OCI-LY3 (cell line): ENCODE data around the gene IGDCC3.

Experiments
- H2AFZ ChIP-seq: fragments of 200-600, 300-600 bp; shearing (Covaris generic); 2 replicates; pipeline ENCODE4 v1.6.0; 2014; ENCODE audit warnings: antibody characterized with exemption, low read depth, low read length
- H3K27ac ChIP-seq: fragments of 200-600, 300-600 bp; sonication (generic); 2 replicates; pipeline ENCODE4 v1.5.1; 2014; ENCODE audit warnings: mild to moderate bottlenecking, low read length, moderate library complexity, mixed read lengths
- H3K27me3 ChIP-seq: fragments of 200-600, 300-600 bp; sonication (generic); 2 replicates; pipeline ENCODE4 v1.6.1; 2014; ENCODE audit warnings: low read depth, low read length, mixed read lengths
- H3K36me3 ChIP-seq: fragments of 200-600, 300-600 bp; sonication (generic); replicated peaks from 2 replicates; pipeline ENCODE3; 2014; ENCODE audit warnings: low read depth, low read length, mixed read lengths
- H3K4me1 ChIP-seq: fragments of 300-600, 200-600 bp; sonication (generic); 2 replicates; pipeline ENCODE4 v1.6.1; 2014; ENCODE audit warnings: low read length, mixed read lengths
- H3K4me2 ChIP-seq: fragments of 200-600, 300-600 bp; sonication (generic); 2 replicates; pipeline ENCODE4 v1.6.1; 2014; ENCODE audit warnings: low read length, mixed read lengths
- H3K4me3 ChIP-seq: fragments of 300-600, 200-600 bp; sonication (generic); 2 replicates; pipeline ENCODE4 v1.5.1; 2014; ENCODE audit warnings: antibody characterized with exemption, mild to moderate bottlenecking, low read length, moderate library complexity
- H3K79me2 ChIP-seq: fragments of 300-600, 200-600 bp; shearing (Covaris generic); 2 replicates; pipeline ENCODE4 v1.6.1; 2014; ENCODE audit warnings: mild to moderate bottlenecking, low read length, mixed read lengths
- H3K9ac ChIP-seq: fragments of 300-600, 200-600 bp; shearing (Covaris generic); 2 replicates; pipeline ENCODE4 v1.6.0; 2014; ENCODE audit warnings: mild to moderate bottlenecking, low read length, moderate library complexity
- H3K9me3 ChIP-seq: fragments of 200-600, 300-600 bp; shearing (Covaris generic); 2 replicates; pipeline ENCODE4 v1.6.1; 2014; ENCODE audit warnings: low read length, mixed read lengths; ENCODE audit not compliant: insufficient read depth
- H4K20me1 ChIP-seq: fragments of 200-600, 300-600 bp; sonication (generic); 2 replicates; pipeline ENCODE4 v1.6.1; 2016; ENCODE audit warnings: low read length, mixed read lengths; ENCODE audit not compliant: insufficient read depth
- EZH2phosphoT487 ChIP-seq: fragments of 200-600 bp; shearing (Covaris generic); IDR thresholded peaks from 2 replicates; pipeline ENCODE4 v1.6.1; 2018; ENCODE audit warnings: antibody characterized with exemption, mixed run types, low read depth
- TF ChIP-seq, protein P1 (sequence below): fragments of 200-600, 300-600 bp; sonication (generic); IDR thresholded peaks from 2 replicates; pipeline ENCODE4 v1.5.1; 2014; ENCODE audit warnings: antibody characterized with exemption, low read length, low read depth

IGDCC3 gene

GRCh38 chr15:65384505-65384894, 6.7 kb upstream of the IGDCC3 start:
- Histone ChIP-seq H2AFZ (peak overlapping the region; percentile 90), H3K4me1 (peaks cover 4% of the 10 kb centered on the region; the same call in 1 of the 2 replicates), H3K9ac (peak overlapping the region; percentile 62; the same call in 1 of the 2 replicates), H3K79me2 (no peaks in the 10 kb centered on the region), H3K27me3 (peaks cover 47% of the 10 kb centered on the region), H3K4me2 (peak overlapping the region; percentile 99), H4K20me1 (no peaks in the 10 kb centered on the region), H3K4me3 (peak overlapping the region; percentile 82), H3K36me3 (no peaks in the 10 kb centered on the region), H3K9me3 (no peaks in the 10 kb centered on the region), H3K27ac (no peak overlapping the region)
- no peak for TF ChIP-seq EZH2phosphoT487

- Histone ChIP-seq H3K4me3 (no peak overlapping the region), H3K36me3 (no peaks in the 10 kb centered on the region), H3K79me2 (no peaks in the 10 kb centered on the region), H3K4me1 (peaks cover 4% of the 10 kb centered on the region; the same call in 1 of the 2 replicates), H3K27me3 (peaks cover 42% of the 10 kb centered on the region), H2AFZ (no peak overlapping the region), H3K27ac (no peak overlapping the region), H3K4me2 (no peak overlapping the region), H3K9ac (no peak overlapping the region), H3K9me3 (no peaks in the 10 kb centered on the region), H4K20me1 (no peaks in the 10 kb centered on the region)
- no peak for TF ChIP-seq EZH2phosphoT487
- TF ChIP-seq, protein P1, sequence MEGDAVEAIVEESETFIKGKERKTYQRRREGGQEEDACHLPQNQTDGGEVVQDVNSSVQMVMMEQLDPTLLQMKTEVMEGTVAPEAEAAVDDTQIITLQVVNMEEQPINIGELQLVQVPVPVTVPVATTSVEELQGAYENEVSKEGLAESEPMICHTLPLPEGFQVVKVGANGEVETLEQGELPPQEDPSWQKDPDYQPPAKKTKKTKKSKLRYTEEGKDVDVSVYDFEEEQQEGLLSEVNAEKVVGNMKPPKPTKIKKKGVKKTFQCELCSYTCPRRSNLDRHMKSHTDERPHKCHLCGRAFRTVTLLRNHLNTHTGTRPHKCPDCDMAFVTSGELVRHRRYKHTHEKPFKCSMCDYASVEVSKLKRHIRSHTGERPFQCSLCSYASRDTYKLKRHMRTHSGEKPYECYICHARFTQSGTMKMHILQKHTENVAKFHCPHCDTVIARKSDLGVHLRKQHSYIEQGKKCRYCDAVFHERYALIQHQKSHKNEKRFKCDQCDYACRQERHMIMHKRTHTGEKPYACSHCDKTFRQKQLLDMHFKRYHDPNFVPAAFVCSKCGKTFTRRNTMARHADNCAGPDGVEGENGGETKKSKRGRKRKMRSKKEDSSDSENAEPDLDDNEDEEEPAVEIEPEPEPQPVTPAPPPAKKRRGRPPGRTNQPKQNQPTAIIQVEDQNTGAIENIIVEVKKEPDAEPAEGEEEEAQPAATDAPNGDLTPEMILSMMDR, result no peak
These were observed 6.2 kb upstream of the IGDCC3 start for GRCh38 chr15:65383991-65384390.

DNA sequence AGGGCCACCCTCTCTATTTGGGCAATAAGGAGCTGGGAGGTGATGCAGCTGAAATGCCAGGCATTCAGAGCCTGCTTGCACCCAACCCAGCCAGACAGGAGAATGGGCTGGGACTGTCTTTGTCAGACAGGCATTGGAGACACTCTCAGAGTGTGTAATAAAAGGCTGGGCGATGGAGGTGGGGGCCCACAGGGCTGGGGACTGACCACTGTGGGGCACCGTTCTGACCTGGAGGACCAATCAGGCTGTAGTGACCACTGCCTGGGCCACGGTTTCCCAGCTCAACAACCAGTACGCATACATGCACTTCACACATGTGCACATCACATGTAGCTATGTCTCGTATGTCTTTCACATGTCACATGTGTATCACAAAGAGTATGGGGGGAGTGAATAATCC, 5.7 kb upstream of the IGDCC3 start:
- H3K4me1 ChIP-seq, result peaks cover 4% of the 10 kb centered on the region; the same call in 1 of the 2 replicates
- H3K27me3 ChIP-seq, result peaks cover 37% of the 10 kb centered on the region
- no peaks in the 10 kb centered on the region for H3K9me3 ChIP-seq
- H3K9ac ChIP-seq, result no peak overlapping the region
- TF ChIP-seq, protein P1, result no peak
- TF ChIP-seq EZH2phosphoT487, result no peak
- no peak overlapping the region for H3K4me2 ChIP-seq
- H4K20me1 ChIP-seq, result no peaks in the 10 kb centered on the region
- no peak overlapping the region for H2AFZ ChIP-seq
- no peaks in the 10 kb centered on the region for H3K36me3 ChIP-seq
- H3K27ac ChIP-seq, result no peak overlapping the region
- H3K79me2 ChIP-seq, result no peaks in the 10 kb centered on the region
- no peak overlapping the region for H3K4me3 ChIP-seq

GRCh38 chr15:65382921-65383320, 5.1 kb upstream of the IGDCC3 start:
- Histone ChIP-seq H3K27ac (no peak overlapping the region), H3K9me3 (no peaks in the 10 kb centered on the region), H3K27me3 (peaks cover 34% of the 10 kb centered on the region), H3K36me3 (no peaks in the 10 kb centered on the region), H3K4me3 (no peak overlapping the region), H3K4me2 (no peak overlapping the region), H2AFZ (no peak overlapping the region), H3K79me2 (no peaks in the 10 kb centered on the region), H4K20me1 (no peaks in the 10 kb centered on the region), H3K9ac (no peak overlapping the region), H3K4me1 (peaks cover 4% of the 10 kb centered on the region; the same call in 1 of the 2 replicates)
- TF ChIP-seq EZH2phosphoT487, result no peak
- TF ChIP-seq, protein P1, result no peak

- Histone ChIP-seq H3K9me3 (no peaks in the 10 kb centered on the region), H3K4me2 (no peak overlapping the region), H3K27ac (no peak overlapping the region), H3K36me3 (no peaks in the 10 kb centered on the region), H2AFZ (no peak overlapping the region), H3K27me3 (peaks cover 34% of the 10 kb centered on the region), H3K4me3 (no peak overlapping the region), H3K4me1 (peaks cover 4% of the 10 kb centered on the region; the same call in 1 of the 2 replicates), H3K9ac (no peak overlapping the region), H4K20me1 (no peaks in the 10 kb centered on the region), H3K79me2 (no peaks in the 10 kb centered on the region)
- TF ChIP-seq, protein P1, result no peak
- no peak for TF ChIP-seq EZH2phosphoT487
These were observed 4.3 kb upstream of the IGDCC3 start for GRCh38 chr15:65382146-65382491.
